HG03558 (cell line): ENCODE measurements around the gene SLC7A5.
"Not testable (repeated sequence)": the region's sequence is repeated elsewhere in the genome, so short reads cannot be mapped to it uniquely, and the experiment has no call there.

Experiments
- ATAC-seq: cut with Tn5 transposase; IDR thresholded peaks from one replicate; pipeline ENCODE4 v1.9.1; 2021; ENCODE audit warnings: moderate number of reproducible peaks; ENCODE audit not compliant: unreplicated experiment; ENCODE audit errors: extremely low read depth

SLC7A5 gene

GRCh38 chr16:87824991-87825841 is 44.1 kb downstream of the SLC7A5 start:
- no peak for ATAC-seq

GRCh38 chr16:87824016-87824990 is 45.0 kb downstream of the SLC7A5 start:
- no peak for ATAC-seq

GRCh38 chr16:87823181-87823929 is 46.0 kb downstream of the SLC7A5 start:
- no peak for ATAC-seq

- no peak for ATAC-seq
Measured at GRCh38 chr16:87822108-87822970, 47.0 kb downstream of the SLC7A5 start.

GRCh38 chr16:87821376-87822107 is 47.8 kb downstream of the SLC7A5 start:
- ATAC-seq: no peak

- no peak for ATAC-seq
Measured at GRCh38 chr16:87819983-87820382, 49.3 kb downstream of the SLC7A5 start.

- no peak for ATAC-seq
Measured at GRCh38 chr16:87819282-87819681, 50.0 kb downstream of the SLC7A5 start.

- no peak for ATAC-seq
Measured at GRCh38 chr16:87818533-87819161, 50.7 kb downstream of the SLC7A5 start.

GRCh38 chr16:87817910-87818309 is 51.4 kb downstream of the SLC7A5 start:
- no peak for ATAC-seq

- not testable (repeated sequence) for ATAC-seq
Measured at GRCh38 chr16:87817370-87817769, 51.9 kb downstream of the SLC7A5 start.

- no peak for ATAC-seq
Measured at GRCh38 chr16:87816507-87817100, 52.7 kb downstream of the SLC7A5 start.

- no peak for ATAC-seq
Measured at GRCh38 chr16:87815567-87815966, 53.7 kb downstream of the SLC7A5 start.

- ATAC-seq: no peak
Measured at GRCh38 chr16:87812200-87812656, 57.1 kb downstream of the SLC7A5 start.

GRCh38 chr16:87811454-87811853 is 57.9 kb downstream of the SLC7A5 start:
- not testable (repeated sequence) for ATAC-seq

GRCh38 chr16:87809150-87809902 is 60.0 kb downstream of the SLC7A5 start:
- ATAC-seq: peak; percentile 39

GRCh38 chr16:87808108-87808507 is 61.2 kb downstream of the SLC7A5 start:
- no peak for ATAC-seq
